Activated CD4-positive, alpha-beta T cell treated with anti-CD3 and anti-CD28 coated beads, Interleukin-2, amount 50 U/mL, for 1 hour (primary cell): ENCODE results near the gene SMG9.

ENCODE experiments used
- DNase-seq: peaks from one replicate; pipeline ENCODE4 v3.0.0-alpha.2; 2020

Gene SMG9

GRCh38 chr19:43719918-43720317 lies 34.8 kb downstream of the SMG9 start:
- no peak for DNase-seq

- DNase-seq, result no peak
These were observed 35.3 kb downstream of the SMG9 start for GRCh38 chr19:43719378-43719868.

- no peak for DNase-seq
These were observed 36.0 kb downstream of the SMG9 start for GRCh38 chr19:43718627-43719377.

GRCh38 chr19:43715776-43716175 lies 39.0 kb downstream of the SMG9 start, which contains the start of gene IRGC:
IRGC (plus strand) TSS chr19:43716076; CDS start chr19:43718559, 2,483 bp downstream.
- DNase-seq, result no peak

- no peak for DNase-seq
These were observed 41.6 kb downstream of the SMG9 start for GRCh38 chr19:43713208-43713607.

- DNase-seq, result no peak
These were observed 42.9 kb downstream of the SMG9 start for GRCh38 chr19:43711751-43712355.

- DNase-seq, result no peak
These were observed 46.0 kb downstream of the SMG9 start for GRCh38 chr19:43708716-43709115.

GRCh38 chr19:43707158-43707712 lies 47.5 kb downstream of the SMG9 start:
- no peak for DNase-seq

- DNase-seq, result no peak
These were observed 49.0 kb downstream of the SMG9 start for GRCh38 chr19:43705729-43706128.

- DNase-seq, result no peak
These were observed 50.6 kb downstream of the SMG9 start for GRCh38 chr19:43704002-43704705.

GRCh38 chr19:43700395-43701000 lies 54.3 kb downstream of the SMG9 start:
- no peak for DNase-seq

GRCh38 chr19:43699506-43700394 lies 55.0 kb downstream of the SMG9 start:
- no peak for DNase-seq

- DNase-seq, result no peak
These were observed 57.5 kb downstream of the SMG9 start for GRCh38 chr19:43697295-43697694.

GRCh38 chr19:43695985-43696704 lies 58.6 kb downstream of the SMG9 start:
- DNase-seq, result no peak

- DNase-seq, result no peak
These were observed 60.2 kb downstream of the SMG9 start for GRCh38 chr19:43694553-43694952.

- DNase-seq, result no peak
These were observed 61.9 kb downstream of the SMG9 start for GRCh38 chr19:43692877-43693276.

GRCh38 chr19:43692385-43692784 lies 62.4 kb downstream of the SMG9 start:
- no peak for DNase-seq

GRCh38 chr19:43691755-43692154 lies 63.0 kb downstream of the SMG9 start:
- no peak for DNase-seq

GRCh38 chr19:43690890-43691289 lies 63.9 kb downstream of the SMG9 start:
- no peak for DNase-seq

GRCh38 chr19:43690444-43690843 lies 64.3 kb downstream of the SMG9 start:
- DNase-seq, result no peak

GRCh38 chr19:43688059-43688701 lies 66.6 kb downstream of the SMG9 start:
- no peak for DNase-seq
